Endothelial cell of umbilical vein (primary cell): ENCODE data around the gene ANKK1. TPM values are rescaled to one million over a fixed set of nuclear protein-coding genes. Genes with fewer than 3 reads are reported as not detected.

Experiments used
- BruUV-seq: library from RNA; stranded (reverse); fragments of 400-500 nt; replicated peaks from 2 replicates; lab custom pipeline; 2021; lab: Mats Ljungman, UMichigan
- CTCF ChIA-PET: fragments of 300-600, 350-600 bp; sonication (Branson Sonifier 250); formaldehyde crosslinking; loops from one replicate; lab custom pipeline; 2021; ENCODE audit warnings: antibody characterized with exemption, inconsistent platforms; lab: Charles Lee
- POLR2A ChIA-PET: fragments of 300-600, 350-600 bp; sonication (Branson Sonifier 250); formaldehyde crosslinking; loops from one replicate; lab custom pipeline; 2021; ENCODE audit warnings: antibody characterized with exemption, inconsistent platforms; lab: Charles Lee
- DNase-seq: peaks from one replicate; pipeline ENCODE4 v3.0.0-alpha.2; 2011; ENCODE audit warnings: low read depth, low spot score
- FAIRE-seq: peaks from 2 replicates; lab custom pipeline; 2011; peaks lifted over from hg19 to GRCh38; lab: Jason Lieb, UNC
- H2AFZ ChIP-seq: 2 replicates; pipeline ENCODE4 v1.6.0; 2012; ENCODE audit warnings: low read depth, low read length, control low read depth, inconsistent platforms
- H3K27ac ChIP-seq: 2 replicates; pipeline ENCODE4 v1.5.1; 2011; ENCODE audit warnings: low read depth, mild to moderate bottlenecking, control low read depth, low read length, moderate library complexity; ENCODE audit not compliant: insufficient read depth
- H3K27me3 ChIP-seq, 2 experiments: 2 replicates each; pipeline versions ENCODE4 v1.6.0 to v1.6.1; 2011; ENCODE audit warnings: low read length in 2 of 2, mixed read lengths in 1 of 2; ENCODE audit not compliant: control insufficient read depth in 2 of 2, insufficient read depth in 2 of 2
- H3K36me3 ChIP-seq, 2 experiments: 2 replicates in 1 of 2; 3 replicates in 1 of 2; pipeline ENCODE4 v1.5.1; 2011; ENCODE audit warnings: low read length in 2 of 2, mild to moderate bottlenecking in 1 of 2, moderate library complexity in 1 of 2; ENCODE audit not compliant: control insufficient read depth in 2 of 2, insufficient read depth in 2 of 2; ENCODE audit errors: extremely low read depth in 1 of 2
- H3K4me1 ChIP-seq: 3 replicates; pipeline ENCODE4 v1.5.1; 2011; ENCODE audit warnings: mild to moderate bottlenecking, low read length; ENCODE audit not compliant: control insufficient read depth, insufficient read depth; ENCODE audit errors: extremely low read depth
- H3K4me2 ChIP-seq: 2 replicates; pipeline ENCODE4 v1.6.1; 2011; ENCODE audit warnings: low read length, control low read depth, mixed read lengths; ENCODE audit not compliant: insufficient read depth
- H3K4me3 ChIP-seq, 3 experiments: fragments of 200-600 bp in 1 of 3; sonication (generic), shearing (Covaris generic) in 1 of 3; replicated peaks in 1 of 3; 2 replicates each; pipeline ENCODE4 v1.5.1; 2011 to 2016; ENCODE audit warnings: control low read depth in 3 of 3, low read length in 3 of 3, mild to moderate bottlenecking in 2 of 3, inconsistent platforms in 1 of 3, low read depth in 1 of 3, moderate library complexity in 1 of 3; ENCODE audit not compliant: insufficient read depth in 1 of 3
- H3K79me2 ChIP-seq: 2 replicates; pipeline ENCODE4 v1.6.0; 2012; ENCODE audit warnings: low read length, inconsistent platforms; ENCODE audit not compliant: control insufficient read depth, insufficient read depth
- H3K9ac ChIP-seq: replicated peaks from 2 replicates; pipeline ENCODE3; 2011; ENCODE audit warnings: low read length, control low read depth; ENCODE audit not compliant: insufficient read depth; ENCODE audit errors: extremely low read depth
- H3K9me1 ChIP-seq: replicated peaks from 3 replicates; pipeline ENCODE4 v1.6.0; 2011; ENCODE audit warnings: mild to moderate bottlenecking, low read length; ENCODE audit not compliant: control insufficient read depth, insufficient read depth; ENCODE audit errors: extremely low read depth
- H3K9me3 ChIP-seq: replicated peaks from 2 replicates; pipeline ENCODE4 v1.5.1; 2012; ENCODE audit warnings: low read length, inconsistent platforms; ENCODE audit not compliant: control insufficient read depth, insufficient read depth
- H4K20me1 ChIP-seq: replicated peaks from 2 replicates; pipeline ENCODE3; 2011; ENCODE audit warnings: mild to moderate bottlenecking, low read length; ENCODE audit not compliant: control insufficient read depth, insufficient read depth; ENCODE audit errors: extremely low read depth
- EZH2 ChIP-seq: IDR thresholded peaks from 2 replicates; pipeline ENCODE4 v1.6.1; 2012; ENCODE audit warnings: borderline replicate concordance, low read depth, mild to moderate bottlenecking, moderate library complexity, low read length, inconsistent platforms; ENCODE audit not compliant: severe bottlenecking
- FOS ChIP-seq: IDR thresholded peaks from 2 replicates; pipeline ENCODE4 v1.6.1; 2011; ENCODE audit warnings: mild to moderate bottlenecking, low read length, moderate library complexity, borderline replicate concordance; ENCODE audit not compliant: insufficient read depth
- GATA2 ChIP-seq: IDR thresholded peaks from 2 replicates; pipeline ENCODE4 v1.7.0; 2011; ENCODE audit warnings: low read depth, mild to moderate bottlenecking, moderate library complexity, mixed read lengths, low read length; ENCODE audit not compliant: insufficient read length, insufficient read depth
- JUN ChIP-seq: IDR thresholded peaks from 2 replicates; pipeline ENCODE4 v1.6.1; 2011; ENCODE audit warnings: borderline replicate concordance, low read depth; ENCODE audit not compliant: insufficient read length, insufficient read depth
- MYC ChIP-seq: IDR thresholded peaks from one replicate; pipeline ENCODE4 v1.6.1; 2011; ENCODE audit warnings: mild to moderate bottlenecking, low read depth, low read length
- POLR2A ChIP-seq: IDR thresholded peaks from 2 replicates; pipeline ENCODE4 v1.6.1; 2012; ENCODE audit warnings: low read depth, mild to moderate bottlenecking, control low read depth, low read length
- POLR2AphosphoS5 ChIP-seq: IDR thresholded peaks from 2 replicates; pipeline ENCODE4 v1.6.1; 2012; ENCODE audit warnings: low read depth, mild to moderate bottlenecking, control low read depth, low read length, moderate library complexity; ENCODE audit not compliant: insufficient read depth
- dilution Hi-C: fragments of 300-500 bp; cut with MboI; formaldehyde crosslinking; loops from one replicate; pipeline ENCODE4 v1.15.0; 2019; ENCODE audit warnings: low sequenced_read_pairs; ENCODE audit not compliant: extremely low pct_ligation_motif_present
- intact Hi-C: fragments of 100-400 bp; cut with micrococcal nuclease; formaldehyde crosslinking; loops from one replicate; pipeline ENCODE4 v1.10.0; 2022
- polyA plus RNA-seq, 4 experiments: library from polyadenylated mRNA; depleted of rRNA in 3 of 4; stranded (reverse) in 3 of 4; unstranded in 1 of 4; fragments of >200 nt; gene quantifications; 2 replicates each; pipeline versions ENCODE4 v1.2.1 to v1.2.3, GENCODE V29; 2011 to 2012; ENCODE audit warnings: missing spikeins in 1 of 4
- total RNA-seq: library from RNA; stranded (reverse); gene quantifications from 2 replicates; pipeline ENCODE4 v1.2.3, GENCODE V29; 2021
- TF ChIP-seq, protein P1 (sequence below): IDR thresholded peaks from 2 replicates; pipeline ENCODE4 v1.6.1; 2011; ENCODE audit not compliant: insufficient read depth, insufficient read length
- TF ChIP-seq, protein P2 (sequence below), 2 donors: IDR thresholded peaks; 1 replicate in 1 of 2; 2 replicates in 1 of 2; pipeline ENCODE4 v1.5.1; 2011; ENCODE audit warnings: low read length in 2 of 2, mild to moderate bottlenecking in 2 of 2, moderate library complexity in 2 of 2, control low read depth in 1 of 2, inconsistent platforms in 1 of 2, low read depth in 1 of 2; ENCODE audit not compliant: insufficient read depth in 1 of 2; ENCODE audit errors: extremely low read depth in 1 of 2

The ANKK1 gene
- total and polyA plus RNA-seq, 2 donors (not counting 3 experiments of a cell fraction or from before 2014, with no cell fraction given), result not detected

DNA sequence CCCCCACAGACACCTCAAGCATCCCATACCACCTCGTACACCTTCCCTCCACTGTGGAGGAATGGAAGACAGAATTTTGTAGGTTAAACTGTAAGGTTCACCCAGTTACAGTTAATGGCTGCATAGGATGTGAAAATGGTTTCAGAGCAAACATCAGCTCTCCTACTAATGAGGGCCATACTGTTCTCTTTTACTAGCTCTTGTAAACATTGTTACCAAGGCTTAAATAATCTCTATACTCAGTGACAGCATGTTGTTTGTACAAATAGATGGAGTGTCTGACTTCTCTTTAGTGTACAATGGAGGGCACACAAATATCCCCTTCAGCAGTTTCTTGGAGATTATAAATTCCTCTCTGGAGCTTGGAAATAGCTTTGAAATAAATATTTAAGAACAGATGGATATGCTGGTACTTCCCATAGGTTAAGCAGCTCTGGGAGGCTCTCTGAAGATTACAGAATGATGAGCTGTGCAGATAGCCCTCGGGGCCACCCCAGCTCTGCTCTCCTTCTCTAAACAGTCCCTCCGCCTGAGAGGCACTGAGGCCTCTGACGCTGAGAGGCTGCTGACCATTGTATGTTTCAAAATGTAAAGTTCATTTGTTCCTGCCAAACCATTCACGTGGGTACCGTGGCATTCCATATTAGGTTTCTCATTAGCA lies 47.5 kb upstream of the ANKK1 start:
- dilution Hi-C loops, result no loop called here
- TF ChIP-seq, protein P1, sequence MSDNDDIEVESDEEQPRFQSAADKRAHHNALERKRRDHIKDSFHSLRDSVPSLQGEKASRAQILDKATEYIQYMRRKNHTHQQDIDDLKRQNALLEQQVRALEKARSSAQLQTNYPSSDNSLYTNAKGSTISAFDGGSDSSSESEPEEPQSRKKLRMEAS, result no peak
- no peak for TF ChIP-seq FOS
- Histone ChIP-seq H3K9ac (no peak overlapping the region), H4K20me1 (no peaks in the 10 kb centered on the region), H3K9me1 (no peaks in the 10 kb centered on the region), H3K4me1 (no peaks in the 10 kb centered on the region), H3K27ac (no peak overlapping the region), H3K4me2 (no peak overlapping the region), H2AFZ (no peak overlapping the region), H3K4me3 (no peak overlapping the region), H3K79me2 (no peaks in the 10 kb centered on the region), H3K9me3 (no peaks in the 10 kb centered on the region), H3K27me3 (no peaks in the 10 kb centered on the region), H3K36me3 (no peaks in the 10 kb centered on the region)
- intact Hi-C loops, result no loop called here
- ChIA-PET CTCF (no interaction called here), POLR2A (no interaction called here)
- DNase-seq (no peak), FAIRE-seq (no peak)
- BruUV-seq, result no TSS peak

DNA sequence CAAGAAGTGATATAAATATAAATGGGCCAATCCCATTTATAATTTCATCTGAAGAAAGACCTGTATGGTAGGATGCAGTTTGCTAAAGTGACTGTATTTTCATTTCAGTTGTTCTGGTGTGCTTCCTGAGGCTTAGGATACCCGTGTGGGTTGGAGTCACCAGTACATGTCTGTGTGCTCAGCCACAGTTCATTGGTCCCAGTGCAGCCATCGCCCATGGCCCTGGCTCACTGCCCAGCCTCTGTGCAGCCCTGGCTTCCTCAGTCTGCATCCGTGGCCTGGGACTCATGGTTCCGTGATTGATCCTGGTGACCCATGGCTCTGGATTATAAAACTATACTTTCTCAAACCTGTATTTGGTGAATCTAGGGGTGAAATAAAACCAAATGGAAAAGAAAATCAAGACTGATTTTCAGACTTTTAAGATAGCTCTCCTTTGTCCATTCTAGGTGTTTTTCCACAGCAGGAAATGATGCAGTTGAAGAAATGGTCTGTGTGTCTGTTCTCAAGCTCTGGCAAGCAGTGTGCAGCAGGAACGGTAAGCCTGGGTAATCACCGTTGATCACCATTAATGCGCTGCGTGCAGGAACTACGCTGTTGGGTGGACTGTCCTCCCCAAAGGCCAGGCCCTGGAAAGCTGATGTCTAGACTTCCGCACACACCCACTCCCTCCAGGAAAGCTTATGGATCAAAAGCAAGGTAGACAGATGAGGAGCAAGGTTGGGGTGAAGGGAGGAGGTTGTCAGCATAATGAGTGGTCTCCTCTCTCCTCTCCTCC lies 46.0 kb upstream of the ANKK1 start:
- H3K9me3 ChIP-seq, result no peaks in the 10 kb centered on the region
- H3K9ac ChIP-seq, result no peak overlapping the region
- no peaks in the 10 kb centered on the region for H3K36me3 ChIP-seq
- BruUV-seq, result no TSS peak
- POLR2A ChIA-PET, result no interaction called here
- H2AFZ ChIP-seq, result no peak overlapping the region
- FAIRE-seq (no peak), DNase-seq (no peak)
- H3K27me3 ChIP-seq, result no peaks in the 10 kb centered on the region
- TF ChIP-seq FOS, result no peak
- TF ChIP-seq, protein P1, result no peak
- TF ChIP-seq MYC, result no peak
- TF ChIP-seq GATA2, result no peak
- TF ChIP-seq POLR2A, result no peak
- TF ChIP-seq EZH2, result no peak
- TF ChIP-seq JUN, result no peak
- no peak for TF ChIP-seq POLR2AphosphoS5
- TF ChIP-seq, protein P2, sequence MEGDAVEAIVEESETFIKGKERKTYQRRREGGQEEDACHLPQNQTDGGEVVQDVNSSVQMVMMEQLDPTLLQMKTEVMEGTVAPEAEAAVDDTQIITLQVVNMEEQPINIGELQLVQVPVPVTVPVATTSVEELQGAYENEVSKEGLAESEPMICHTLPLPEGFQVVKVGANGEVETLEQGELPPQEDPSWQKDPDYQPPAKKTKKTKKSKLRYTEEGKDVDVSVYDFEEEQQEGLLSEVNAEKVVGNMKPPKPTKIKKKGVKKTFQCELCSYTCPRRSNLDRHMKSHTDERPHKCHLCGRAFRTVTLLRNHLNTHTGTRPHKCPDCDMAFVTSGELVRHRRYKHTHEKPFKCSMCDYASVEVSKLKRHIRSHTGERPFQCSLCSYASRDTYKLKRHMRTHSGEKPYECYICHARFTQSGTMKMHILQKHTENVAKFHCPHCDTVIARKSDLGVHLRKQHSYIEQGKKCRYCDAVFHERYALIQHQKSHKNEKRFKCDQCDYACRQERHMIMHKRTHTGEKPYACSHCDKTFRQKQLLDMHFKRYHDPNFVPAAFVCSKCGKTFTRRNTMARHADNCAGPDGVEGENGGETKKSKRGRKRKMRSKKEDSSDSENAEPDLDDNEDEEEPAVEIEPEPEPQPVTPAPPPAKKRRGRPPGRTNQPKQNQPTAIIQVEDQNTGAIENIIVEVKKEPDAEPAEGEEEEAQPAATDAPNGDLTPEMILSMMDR (IDR thresholded peaks at IDR 0.05; ENCODE audit: extremely low read depth in 1 of 2, insufficient read depth in 1 of 2, low read depth in 1 of 2, low read length in 2 of 2), result no peak
- no peaks in the 10 kb centered on the region for H3K79me2 ChIP-seq
- no peaks in the 10 kb centered on the region for H3K9me1 ChIP-seq
- no peak overlapping the region for H3K4me2 ChIP-seq
- no peak overlapping the region for H3K4me3 ChIP-seq
- H4K20me1 ChIP-seq, result no peaks in the 10 kb centered on the region
- H3K27ac ChIP-seq, result no peak overlapping the region
- CTCF ChIA-PET, result interaction anchor here (1.2 to 1.8 kb wide), 2 partner anchors 9 to 20 kb away, joined by 3 to 6 read pairs; no protein-coding TSS in a partner anchor
- dilution Hi-C loops (no loop called here), intact Hi-C loops (no loop called here)
- H3K4me1 ChIP-seq, result no peaks in the 10 kb centered on the region
